Mesendoderm (in vitro differentiated cells): Measurements from ENCODE around the gene MYL4.

Source experiments
- DNase-seq: peaks from one replicate; pipeline ENCODE4 v3.0.0; 2013
- H2AK5ac ChIP-seq: 2 replicates; pipeline ENCODE4 v1.6.1; 2013; ENCODE audit warnings: low read length, inconsistent platforms
- H2BK120ac ChIP-seq: 2 replicates; pipeline ENCODE4 v1.6.1; 2013; ENCODE audit warnings: low read depth, mild to moderate bottlenecking, low read length, moderate library complexity, mixed read lengths
- H2BK15ac ChIP-seq: replicated peaks from 2 replicates; pipeline ENCODE4 v1.6.1; 2013; ENCODE audit warnings: low read depth, mild to moderate bottlenecking, moderate library complexity
- H2BK5ac ChIP-seq: 2 replicates; pipeline ENCODE4 v1.6.1; 2013; ENCODE audit warnings: low read length, inconsistent platforms
- H3K18ac ChIP-seq: 2 replicates; pipeline ENCODE4 v1.6.1; 2013; ENCODE audit warnings: mild to moderate bottlenecking, low read length, mixed read lengths
- H3K23ac ChIP-seq: one replicate; pipeline ENCODE4 v1.6.1; 2013; ENCODE audit warnings: low read length
- H3K27ac ChIP-seq: 2 replicates; pipeline ENCODE4 v1.5.1; 2013; ENCODE audit warnings: low read depth, mild to moderate bottlenecking, inconsistent platforms, low read length, moderate library complexity
- H3K27me3 ChIP-seq: 2 replicates; pipeline ENCODE4 v1.6.1; 2013; ENCODE audit warnings: low read length, control low read depth, mild to moderate bottlenecking, inconsistent platforms; ENCODE audit not compliant: insufficient read depth, poor library complexity
- H3K36me3 ChIP-seq: 2 replicates; pipeline ENCODE4 v1.6.1; 2013; ENCODE audit warnings: low read length, inconsistent platforms; ENCODE audit not compliant: control insufficient read depth, insufficient read depth
- H3K4ac ChIP-seq: one replicate; pipeline ENCODE4 v1.6.1; 2013; ENCODE audit warnings: low read depth, mild to moderate bottlenecking, low read length, moderate library complexity
- H3K4me1 ChIP-seq: 2 replicates; pipeline ENCODE4 v1.6.1; 2013; ENCODE audit warnings: low read depth, low read length, inconsistent platforms; ENCODE audit not compliant: control insufficient read depth
- H3K4me2 ChIP-seq: 2 replicates; pipeline ENCODE4 v1.6.1; 2013; ENCODE audit warnings: low read length
- H3K4me3 ChIP-seq: 2 replicates; pipeline ENCODE4 v1.5.1; 2013; ENCODE audit warnings: mild to moderate bottlenecking, low read length
- H3K56ac ChIP-seq: one replicate; pipeline ENCODE4 v1.6.1; 2013; ENCODE audit warnings: low read length
- H3K79me1 ChIP-seq: 2 replicates; pipeline ENCODE4 v1.6.1; 2013; ENCODE audit warnings: low read length, inconsistent platforms
- H3K79me2 ChIP-seq: 2 replicates; pipeline ENCODE4 v1.6.1; 2013; ENCODE audit warnings: mild to moderate bottlenecking, low read length; ENCODE audit not compliant: control insufficient read depth, insufficient read depth
- H3K9ac ChIP-seq: 2 replicates; pipeline ENCODE4 v1.6.1; 2013; ENCODE audit warnings: low read length, inconsistent platforms
- H4K5ac ChIP-seq: one replicate; pipeline ENCODE4 v1.6.1; 2013; ENCODE audit warnings: low read length
- H4K8ac ChIP-seq: one replicate; pipeline ENCODE4 v1.6.1; 2013; ENCODE audit warnings: low read depth, mild to moderate bottlenecking, control low read depth, low read length, moderate library complexity
- WGBS: extraction: QIAGEN DNeasy Blood & Tissue Kit; methylation state at CpG from one replicate; pipeline ENCODE4 v1.1.7; 2013; ENCODE audit warnings: low lambda C conversion rate, missing lambda C conversion rate; ENCODE audit not compliant: insufficient coverage; ENCODE audit errors: extremely low coverage; 5-methylcytosine and 5-hydroxymethylcytosine counted together

MYL4 gene

DNA sequence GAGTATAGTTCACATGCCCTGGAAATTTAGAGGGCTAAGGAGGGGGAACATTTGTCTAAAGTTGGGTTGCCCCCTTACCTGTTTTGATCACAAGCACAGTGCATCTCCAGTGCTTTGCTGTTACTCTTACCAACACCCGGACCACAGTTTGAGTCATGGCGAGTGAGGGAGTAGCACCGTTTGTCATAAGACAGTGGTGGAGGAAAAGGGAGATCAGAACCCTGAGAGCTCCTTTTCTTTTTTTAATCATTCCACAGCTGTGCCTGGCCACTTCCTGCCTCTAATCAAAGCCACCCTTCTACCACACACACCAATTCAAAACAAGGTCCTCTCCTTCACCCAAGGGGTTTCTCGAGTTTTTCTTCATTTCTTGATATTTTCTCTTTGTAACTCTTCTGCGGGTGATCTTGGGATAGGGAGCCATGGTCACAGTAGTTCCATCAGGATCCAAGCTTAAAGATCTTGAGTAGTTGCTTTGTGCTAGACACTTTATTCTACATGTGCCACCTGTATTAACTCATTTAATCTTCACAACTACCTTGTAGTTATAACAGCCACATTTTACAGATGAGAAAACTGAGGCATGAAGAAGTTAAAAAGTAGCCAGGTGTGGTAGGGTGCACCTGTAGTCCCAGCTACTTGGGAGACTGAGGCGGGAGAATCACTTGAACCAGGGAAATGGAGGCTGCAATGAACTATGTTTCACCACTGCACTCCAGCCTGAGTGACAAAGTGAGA, 5.0 kb upstream of the MYL4 start:
- Histone ChIP-seq H3K79me2 (no peaks in the 10 kb centered on the region), H3K56ac (no peak overlapping the region), H4K5ac (no peak overlapping the region), H2BK120ac (no peak overlapping the region), H3K4me1 (peaks cover 2% of the 10 kb centered on the region), H3K18ac (no peak overlapping the region), H3K4me2 (no peak overlapping the region), H3K9ac (no peak overlapping the region), H3K27me3 (no peaks in the 10 kb centered on the region), H3K23ac (no peak overlapping the region), H3K4ac (no peak overlapping the region), H3K36me3 (no peaks in the 10 kb centered on the region), H3K27ac (no peak overlapping the region), H4K8ac (no peak overlapping the region), H3K79me1 (no peaks in the 10 kb centered on the region), H3K4me3 (no peak overlapping the region), H2BK5ac (no peak overlapping the region), H2BK15ac (no peak overlapping the region), H2AK5ac (no peak overlapping the region)
- no CpG with 5 or more reads among the region's 6 CpGs for WGBS
- DNase-seq = no peak

DNA sequence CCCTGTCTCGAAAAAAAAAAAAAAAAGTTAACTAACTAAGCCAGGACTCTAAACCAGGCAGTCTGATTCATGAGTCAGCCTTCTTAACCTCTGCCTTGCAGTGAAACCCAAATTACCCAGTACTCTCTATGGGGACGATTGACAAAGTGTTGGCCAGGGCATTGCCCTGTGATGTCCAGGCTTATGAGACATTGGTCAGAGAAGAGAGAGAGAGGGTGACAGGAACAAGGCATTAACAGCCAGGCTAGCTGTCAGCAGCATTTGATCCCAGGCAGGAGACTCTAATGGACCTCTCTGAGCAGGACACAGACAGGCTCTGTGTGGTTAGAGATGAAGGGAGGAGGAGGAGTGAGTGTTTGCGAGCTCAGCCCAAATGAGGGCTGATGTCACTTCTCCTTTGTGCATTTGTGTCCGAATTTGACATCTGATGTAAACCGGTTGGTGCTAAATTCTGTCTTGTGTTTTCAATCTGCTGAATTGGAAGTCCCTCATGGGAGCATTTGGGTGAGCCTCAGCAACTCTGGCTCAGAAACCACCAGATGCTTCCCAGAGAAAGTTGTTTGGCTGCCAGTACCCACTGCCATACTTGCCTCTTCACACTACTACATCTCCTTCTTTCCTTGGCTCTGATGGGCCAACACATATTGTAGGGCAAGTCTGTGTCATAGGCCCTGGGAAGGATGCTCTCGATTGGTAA, 4.3 kb upstream of the MYL4 start:
- Histone ChIP-seq H3K9ac (no peak overlapping the region), H3K4me1 (peaks cover 2% of the 10 kb centered on the region), H2BK5ac (no peak overlapping the region), H4K8ac (no peak overlapping the region), H4K5ac (no peak overlapping the region), H2AK5ac (no peak overlapping the region), H3K79me1 (no peaks in the 10 kb centered on the region), H3K56ac (no peak overlapping the region), H3K4me2 (no peak overlapping the region), H2BK120ac (no peak overlapping the region), H3K36me3 (no peaks in the 10 kb centered on the region), H3K79me2 (no peaks in the 10 kb centered on the region), H3K4me3 (no peak overlapping the region), H3K18ac (no peak overlapping the region), H2BK15ac (no peak overlapping the region), H3K4ac (no peak overlapping the region), H3K23ac (no peak overlapping the region), H3K27me3 (no peaks in the 10 kb centered on the region), H3K27ac (no peak overlapping the region)
- WGBS = no CpG with 5 or more reads among the region's 6 CpGs
- DNase-seq = peak; percentile 10

DNA sequence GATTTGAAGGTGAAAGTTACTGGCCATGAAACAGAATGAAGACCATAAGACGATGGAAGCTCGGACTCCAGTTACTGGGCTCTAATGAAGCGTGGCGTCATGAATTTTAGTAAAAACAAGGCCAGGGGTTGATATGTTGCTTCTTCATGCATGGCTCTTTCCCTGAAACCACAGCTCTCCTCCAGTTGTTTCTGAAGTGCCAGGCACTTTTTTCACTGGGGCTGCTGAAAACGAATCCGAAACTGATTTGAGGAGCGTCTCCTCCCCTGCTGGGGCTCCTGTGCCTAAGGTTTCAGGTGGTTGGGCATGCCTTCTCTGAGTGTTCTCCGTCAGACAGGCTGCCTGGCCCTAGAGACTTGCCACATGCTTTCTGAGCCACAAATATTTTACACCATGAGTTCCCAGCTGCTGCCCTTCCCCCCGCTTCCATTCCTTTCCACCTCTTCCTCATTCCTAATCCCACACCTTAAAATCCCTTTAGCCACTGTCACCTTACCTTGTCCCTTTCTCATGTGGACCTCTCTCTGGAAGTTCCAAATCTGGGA, 3.7 kb upstream of the MYL4 start:
- no peak overlapping the region for H3K9ac ChIP-seq
- H3K4me3 ChIP-seq = no peak overlapping the region
- no peaks in the 10 kb centered on the region for H3K79me1 ChIP-seq
- DNase-seq = peak; percentile 89
- no peak overlapping the region for H2BK5ac ChIP-seq
- no CpG with 5 or more reads among the region's 9 CpGs for whole genome bisulfite sequencing
- peaks cover 2% of the 10 kb centered on the region for H3K4me1 ChIP-seq
- no peak overlapping the region for H3K4ac ChIP-seq
- H3K4me2 ChIP-seq = no peak overlapping the region
- no peak overlapping the region for H3K27ac ChIP-seq
- H2BK120ac ChIP-seq = no peak overlapping the region
- no peak overlapping the region for H3K23ac ChIP-seq
- H2AK5ac ChIP-seq = no peak overlapping the region
- no peak overlapping the region for H4K5ac ChIP-seq
- H4K8ac ChIP-seq = no peak overlapping the region
- no peak overlapping the region for H2BK15ac ChIP-seq
- H3K27me3 ChIP-seq = no peaks in the 10 kb centered on the region
- no peaks in the 10 kb centered on the region for H3K79me2 ChIP-seq
- H3K56ac ChIP-seq = no peak overlapping the region
- no peak overlapping the region for H3K18ac ChIP-seq
- no peaks in the 10 kb centered on the region for H3K36me3 ChIP-seq

DNA sequence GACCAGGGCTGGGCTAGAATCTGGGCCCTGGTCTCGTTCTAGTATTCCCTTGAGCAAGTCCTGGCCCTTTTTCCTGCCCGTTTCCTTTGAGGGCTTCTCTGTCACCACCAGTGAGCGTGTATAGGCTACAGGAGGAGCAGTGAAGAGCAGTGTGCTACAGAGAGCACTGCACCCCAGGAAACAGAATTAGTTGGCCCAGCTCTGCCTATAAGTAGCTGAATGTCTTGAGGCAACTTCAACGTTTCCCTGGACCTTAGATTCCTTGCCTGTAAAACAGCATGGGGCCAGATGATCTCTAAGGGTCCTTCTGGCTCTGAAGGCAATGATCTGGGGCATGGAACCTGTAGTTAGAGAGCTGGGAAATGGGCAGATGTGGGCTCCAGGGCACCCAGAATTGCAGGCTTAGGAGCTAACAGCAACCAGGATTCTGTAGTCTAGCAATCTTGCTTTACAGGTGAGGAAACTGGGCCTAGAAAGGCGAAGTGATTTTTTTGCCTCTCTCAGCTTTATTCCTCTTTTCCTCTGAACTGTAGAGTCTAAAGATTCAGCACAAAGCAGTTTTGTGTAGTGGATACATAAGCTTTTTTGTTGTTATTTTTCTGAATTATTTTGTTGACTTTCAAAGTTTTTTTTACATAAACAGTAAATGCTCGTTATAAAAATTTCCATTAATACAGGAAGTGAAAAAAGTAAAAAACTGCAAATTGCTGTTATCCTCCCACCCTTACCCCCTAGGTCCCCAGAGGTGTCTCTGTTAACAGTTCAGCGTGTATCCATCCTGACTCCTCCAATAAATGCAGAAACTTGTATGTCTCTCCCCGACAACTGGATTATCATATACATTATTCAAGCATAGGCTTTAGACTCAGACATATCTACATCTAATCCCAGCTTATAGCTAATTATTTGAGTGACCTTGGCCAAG, 1.7 kb upstream of the MYL4 start:
- no peaks in the 10 kb centered on the region for H3K79me1 ChIP-seq
- H3K36me3 ChIP-seq = no peaks in the 10 kb centered on the region
- H4K5ac ChIP-seq = no peak overlapping the region
- no peak overlapping the region for H3K23ac ChIP-seq
- H3K56ac ChIP-seq = no peak overlapping the region
- H3K79me2 ChIP-seq = no peaks in the 10 kb centered on the region
- H3K27me3 ChIP-seq = no peaks in the 10 kb centered on the region
- H3K4me2 ChIP-seq = no peak overlapping the region
- no peak overlapping the region for H2AK5ac ChIP-seq
- WGBS = no CpG with 5 or more reads among the region's 8 CpGs
- peaks cover 2% of the 10 kb centered on the region for H3K4me1 ChIP-seq
- H3K18ac ChIP-seq = no peak overlapping the region
- DNase-seq = no peak
- H3K27ac ChIP-seq = no peak overlapping the region
- no peak overlapping the region for H2BK5ac ChIP-seq
- no peak overlapping the region for H2BK15ac ChIP-seq
- H4K8ac ChIP-seq = no peak overlapping the region
- no peak overlapping the region for H3K4me3 ChIP-seq
- no peak overlapping the region for H3K9ac ChIP-seq
- H3K4ac ChIP-seq = no peak overlapping the region
- H2BK120ac ChIP-seq = no peak overlapping the region

DNA sequence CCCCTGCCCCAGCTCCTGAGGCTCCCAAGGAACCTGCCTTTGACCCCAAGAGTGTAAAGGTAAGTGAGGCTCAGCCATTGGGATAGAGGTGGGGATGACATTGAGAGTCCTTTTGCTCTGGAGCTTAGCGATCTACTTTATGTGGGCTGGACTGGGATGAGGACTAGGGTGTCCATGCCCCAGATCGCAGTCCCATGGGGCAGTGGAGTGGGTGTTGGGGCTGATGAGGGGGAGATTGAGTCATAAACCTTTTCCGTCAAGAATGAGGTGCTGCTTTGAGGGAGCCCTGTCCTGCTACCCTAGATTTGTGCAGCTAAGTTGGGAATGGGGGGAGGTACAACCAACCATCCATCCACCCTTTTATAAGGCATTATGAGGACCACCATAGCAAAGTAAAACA, 351 bp downstream of the MYL4 start:
- Histone ChIP-seq H3K23ac (no peak overlapping the region), H4K5ac (no peak overlapping the region), H2BK120ac (no peak overlapping the region), H3K9ac (no peak overlapping the region), H3K79me1 (no peaks in the 10 kb centered on the region), H2BK5ac (no peak overlapping the region), H3K27me3 (no peaks in the 10 kb centered on the region), H3K36me3 (no peaks in the 10 kb centered on the region), H3K27ac (no peak overlapping the region), H2AK5ac (no peak overlapping the region), H3K4me2 (no peak overlapping the region), H3K18ac (no peak overlapping the region), H3K79me2 (no peaks in the 10 kb centered on the region), H4K8ac (no peak overlapping the region), H3K4ac (no peak overlapping the region), H3K56ac (no peak overlapping the region), H3K4me3 (no peak overlapping the region), H2BK15ac (no peak overlapping the region), H3K4me1 (peaks cover 2% of the 10 kb centered on the region)
- DNase-seq = no peak
- no CpG with 5 or more reads among the region's 3 CpGs for WGBS
